Measurements from ENCODE around the gene IDI1. TPM values are rescaled to one million over a fixed set of nuclear protein-coding genes. Genes with fewer than 3 reads are reported as not detected.

Gene IDI1
- total RNA-seq, 2 experiments from 2014 or later = 64.7 to 65.3 TPM

GRCh38 chr10:1009071-1009494, 39.8 kb downstream of the IDI1 start:
- ATAC-seq = no peak
- Mint-ChIP-seq H3K27me3 (ENCODE audit: low read depth) (no peaks in the 10 kb centered on the region), H3K27ac (no peak overlapping the region), H3K9me3 (ENCODE audit: insufficient read depth) (no peaks in the 10 kb centered on the region), H3K4me1 (ENCODE audit: low read depth) (no peaks in the 10 kb centered on the region), H3K36me3 (ENCODE audit: low read depth) (peaks cover 75% of the 10 kb centered on the region), H3K4me3 (no peak overlapping the region)
- POLR2A ChIA-PET = no interaction called here
- DNase-seq = no peak
- CTCF ChIA-PET = no interaction called here

GRCh38 chr10:1007583-1007982, 41.3 kb downstream of the IDI1 start:
- CTCF ChIA-PET = no interaction called here
- Mint-ChIP-seq H3K4me3 (no peak overlapping the region), H3K27me3 (ENCODE audit: low read depth) (no peaks in the 10 kb centered on the region), H3K27ac (no peak overlapping the region), H3K4me1 (ENCODE audit: low read depth) (no peaks in the 10 kb centered on the region), H3K9me3 (ENCODE audit: insufficient read depth) (peaks cover under 1% of the 10 kb centered on the region), H3K36me3 (ENCODE audit: low read depth) (peaks cover 80% of the 10 kb centered on the region)
- POLR2A ChIA-PET = no interaction called here
- DNase-seq = no peak
- ATAC-seq = no peak

GRCh38 chr10:1006573-1006972, 42.3 kb downstream of the IDI1 start:
- CTCF ChIA-PET = no interaction called here
- no peak for ATAC-seq
- DNase-seq = no peak

GRCh38 chr10:1003884-1004670, 44.8 kb downstream of the IDI1 start:
- Mint-ChIP-seq H3K27ac (peak overlapping the region; percentile 6), H3K36me3 (ENCODE audit: low read depth) (peaks cover 80% of the 10 kb centered on the region), H3K27me3 (ENCODE audit: low read depth) (no peaks in the 10 kb centered on the region), H3K4me1 (ENCODE audit: low read depth) (peaks cover 4% of the 10 kb centered on the region), H3K4me3 (no peak overlapping the region), H3K9me3 (ENCODE audit: insufficient read depth) (peaks cover 5% of the 10 kb centered on the region)
- CTCF ChIA-PET = no interaction called here
- ATAC-seq (no peak), DNase-seq (no peak)
- POLR2A ChIA-PET = interaction anchor here (0.7 kb wide), 1 partner anchor 73 kb away, joined by 3 read pairs; the partner anchor contains the start of gene LARP4B

More at GRCh38 chr10:1006573-1006972, 42.3 kb downstream of the IDI1 start:
- Mint-ChIP-seq H3K27me3 (ENCODE audit: low read depth) (no peaks in the 10 kb centered on the region), H3K4me1 (ENCODE audit: low read depth) (peaks cover under 1% of the 10 kb centered on the region), H3K27ac (no peak overlapping the region), H3K36me3 (ENCODE audit: low read depth) (peaks cover 79% of the 10 kb centered on the region), H3K9me3 (ENCODE audit: insufficient read depth) (peaks cover 5% of the 10 kb centered on the region), H3K4me3 (no peak overlapping the region)
- POLR2A ChIA-PET = no interaction called here

- no peak for DNase-seq
- CTCF ChIA-PET = no interaction called here
- no peak overlapping the region for H3K4me3 Mint-ChIP-seq
- H3K27ac Mint-ChIP-seq = no peak overlapping the region
- H3K4me1 Mint-ChIP-seq (ENCODE audit: low read depth) = peaks cover 4% of the 10 kb centered on the region
- peaks cover 80% of the 10 kb centered on the region for H3K36me3 Mint-ChIP-seq (ENCODE audit: low read depth)
- no peaks in the 10 kb centered on the region for H3K27me3 Mint-ChIP-seq (ENCODE audit: low read depth)
- POLR2A ChIA-PET = no interaction called here
- no peak for ATAC-seq
- peaks cover 5% of the 10 kb centered on the region for H3K9me3 Mint-ChIP-seq (ENCODE audit: insufficient read depth)
Measured at GRCh38 chr10:1002425-1003006, 46.4 kb downstream of the IDI1 start.

GRCh38 chr10:997266-998022, 51.5 kb downstream of the IDI1 start:
- H3K27me3 Mint-ChIP-seq (ENCODE audit: low read depth) = no peaks in the 10 kb centered on the region
- POLR2A ChIA-PET = no interaction called here
- H3K27ac Mint-ChIP-seq = no peak overlapping the region
- CTCF ChIA-PET = no interaction called here
- no peak overlapping the region for H3K4me3 Mint-ChIP-seq
- peaks cover 4% of the 10 kb centered on the region for H3K4me1 Mint-ChIP-seq (ENCODE audit: low read depth)
- ATAC-seq = no peak
- peaks cover 84% of the 10 kb centered on the region for H3K36me3 Mint-ChIP-seq (ENCODE audit: low read depth)
- peaks cover 3% of the 10 kb centered on the region for H3K9me3 Mint-ChIP-seq (ENCODE audit: insufficient read depth)
- DNase-seq = no peak

GRCh38 chr10:996031-996430, 52.9 kb downstream of the IDI1 start:
- ChIA-PET POLR2A (no interaction called here), CTCF (no interaction called here)
- H3K4me1 Mint-ChIP-seq (ENCODE audit: low read depth) = peaks cover 6% of the 10 kb centered on the region
- no peak overlapping the region for H3K27ac Mint-ChIP-seq
- no peaks in the 10 kb centered on the region for H3K27me3 Mint-ChIP-seq (ENCODE audit: low read depth)
- no peak for DNase-seq
- H3K9me3 Mint-ChIP-seq (ENCODE audit: insufficient read depth) = no peaks in the 10 kb centered on the region
- H3K4me3 Mint-ChIP-seq = no peak overlapping the region
- no peak for ATAC-seq
- H3K36me3 Mint-ChIP-seq (ENCODE audit: low read depth) = peaks cover 77% of the 10 kb centered on the region

- ATAC-seq (peak; percentile 6), DNase-seq (no peak)
- Mint-ChIP-seq H3K36me3 (ENCODE audit: low read depth) (peaks cover 77% of the 10 kb centered on the region), H3K9me3 (ENCODE audit: insufficient read depth) (no peaks in the 10 kb centered on the region), H3K27me3 (ENCODE audit: low read depth) (no peaks in the 10 kb centered on the region), H3K4me1 (ENCODE audit: low read depth) (peaks cover 10% of the 10 kb centered on the region), H3K27ac (no peak overlapping the region), H3K4me3 (no peak overlapping the region)
- CTCF ChIA-PET = no interaction called here
- POLR2A ChIA-PET = no interaction called here
Measured at GRCh38 chr10:995559-995926, 53.4 kb downstream of the IDI1 start.

- POLR2A ChIA-PET = no interaction called here
- H3K4me1 Mint-ChIP-seq (ENCODE audit: low read depth) = peaks cover 13% of the 10 kb centered on the region
- H3K9me3 Mint-ChIP-seq (ENCODE audit: insufficient read depth) = no peaks in the 10 kb centered on the region
- H3K27ac Mint-ChIP-seq = no peak overlapping the region
- no peaks in the 10 kb centered on the region for H3K27me3 Mint-ChIP-seq (ENCODE audit: low read depth)
- CTCF ChIA-PET = no interaction called here
- DNase-seq = no peak
- no peak for ATAC-seq
- H3K36me3 Mint-ChIP-seq (ENCODE audit: low read depth) = peaks cover 77% of the 10 kb centered on the region
- no peak overlapping the region for H3K4me3 Mint-ChIP-seq
Measured at GRCh38 chr10:994836-995558, 53.9 kb downstream of the IDI1 start.

- no peak overlapping the region for H3K27ac Mint-ChIP-seq
- no peaks in the 10 kb centered on the region for H3K27me3 Mint-ChIP-seq (ENCODE audit: low read depth)
- peaks cover 76% of the 10 kb centered on the region for H3K36me3 Mint-ChIP-seq (ENCODE audit: low read depth)
- H3K4me3 Mint-ChIP-seq = no peak overlapping the region
- DNase-seq (no peak), ATAC-seq (no peak)
- ChIA-PET CTCF (no interaction called here), POLR2A (interaction anchor here (0.6 to 0.7 kb wide), 2 partner anchors 62 to 533 kb away, joined by 3 to 6 read pairs; no protein-coding TSS in a partner anchor)
- peaks cover 25% of the 10 kb centered on the region for H3K4me1 Mint-ChIP-seq (ENCODE audit: low read depth)
- H3K9me3 Mint-ChIP-seq (ENCODE audit: insufficient read depth) = no peaks in the 10 kb centered on the region
Measured at GRCh38 chr10:992871-993270, 56.0 kb downstream of the IDI1 start.

- no peak overlapping the region for H3K27ac Mint-ChIP-seq
- peaks cover 72% of the 10 kb centered on the region for H3K36me3 Mint-ChIP-seq (ENCODE audit: low read depth)
- H3K4me3 Mint-ChIP-seq = no peak overlapping the region
- POLR2A ChIA-PET = interaction anchor here (0.6 to 0.7 kb wide), 2 partner anchors 63 to 533 kb away, joined by 3 to 6 read pairs; no protein-coding TSS in a partner anchor
- no peaks in the 10 kb centered on the region for H3K9me3 Mint-ChIP-seq (ENCODE audit: insufficient read depth)
- peaks cover 27% of the 10 kb centered on the region for H3K4me1 Mint-ChIP-seq (ENCODE audit: low read depth)
- ATAC-seq (no peak), DNase-seq (no peak)
- no peaks in the 10 kb centered on the region for H3K27me3 Mint-ChIP-seq (ENCODE audit: low read depth)
- CTCF ChIA-PET = no interaction called here
Measured at GRCh38 chr10:992467-992866, 56.5 kb downstream of the IDI1 start.

GRCh38 chr10:990808-991207, 58.1 kb downstream of the IDI1 start:
- DNase-seq (no peak), ATAC-seq (no peak)
- peaks cover 57% of the 10 kb centered on the region for H3K36me3 Mint-ChIP-seq (ENCODE audit: low read depth)
- ChIA-PET POLR2A (no interaction called here), CTCF (no interaction called here)
- no peaks in the 10 kb centered on the region for H3K9me3 Mint-ChIP-seq (ENCODE audit: insufficient read depth)
- H3K4me1 Mint-ChIP-seq (ENCODE audit: low read depth) = peaks cover 35% of the 10 kb centered on the region
- H3K4me3 Mint-ChIP-seq = peak overlapping the region; percentile 3
- H3K27me3 Mint-ChIP-seq (ENCODE audit: low read depth) = no peaks in the 10 kb centered on the region
- H3K27ac Mint-ChIP-seq = no peak overlapping the region
